HL-60/S4 (cell line): ENCODE data around the gene LMF2.
"Not testable (repeated sequence)": the region's sequence is repeated elsewhere in the genome, so short reads cannot be mapped to it uniquely, and the experiment has no call there.

ENCODE experiments used
- in situ Hi-C: fragments of 300-500 bp; cut with MboI; formaldehyde crosslinking; loops from 2 replicates; pipeline ENCODE4 v1.14.3; 2022; ENCODE audit warnings: low sequenced_read_pairs

Gene LMF2

DNA sequence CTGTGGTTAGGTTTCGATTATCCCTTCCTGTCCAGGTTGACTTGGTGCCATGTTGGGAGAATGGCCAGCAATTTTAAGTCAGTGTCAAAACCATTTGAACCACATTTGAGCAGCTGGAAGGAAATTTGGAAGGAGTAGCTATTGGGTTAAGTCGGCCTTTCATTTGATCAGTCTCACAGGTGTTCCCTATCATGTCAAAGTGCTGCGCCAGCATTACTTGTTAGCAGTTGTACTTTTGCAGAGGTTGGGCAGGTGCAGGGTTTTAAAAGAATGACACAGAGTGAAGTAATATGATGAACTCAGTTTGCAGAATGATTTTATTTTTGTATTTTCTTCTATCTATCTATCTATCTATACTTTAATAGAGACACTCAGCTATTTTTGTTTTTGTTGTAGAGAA, 28.7 kb upstream of the LMF2 start:
- in situ Hi-C loops, result no loop called here

DNA sequence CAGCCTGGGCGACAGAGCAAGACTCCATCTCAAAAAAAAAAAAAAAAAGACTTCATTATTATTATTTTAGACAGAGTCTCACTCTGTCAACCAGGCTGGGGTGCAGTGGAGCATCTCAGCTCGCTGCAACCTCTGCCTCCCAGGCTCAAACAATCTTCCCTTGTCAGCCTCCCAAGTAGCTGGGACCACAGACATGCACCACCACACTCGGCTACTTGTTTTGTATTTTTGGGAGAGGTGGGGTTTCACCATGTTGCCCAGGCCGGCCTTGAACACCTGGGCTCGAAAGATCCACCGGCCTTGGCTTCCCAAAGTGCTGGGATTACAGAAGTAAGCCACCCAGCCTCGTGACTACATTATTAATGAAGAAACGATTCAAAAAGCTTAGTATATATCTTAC, 27.6 kb upstream of the LMF2 start:
- in situ Hi-C loops, result no loop called here

DNA sequence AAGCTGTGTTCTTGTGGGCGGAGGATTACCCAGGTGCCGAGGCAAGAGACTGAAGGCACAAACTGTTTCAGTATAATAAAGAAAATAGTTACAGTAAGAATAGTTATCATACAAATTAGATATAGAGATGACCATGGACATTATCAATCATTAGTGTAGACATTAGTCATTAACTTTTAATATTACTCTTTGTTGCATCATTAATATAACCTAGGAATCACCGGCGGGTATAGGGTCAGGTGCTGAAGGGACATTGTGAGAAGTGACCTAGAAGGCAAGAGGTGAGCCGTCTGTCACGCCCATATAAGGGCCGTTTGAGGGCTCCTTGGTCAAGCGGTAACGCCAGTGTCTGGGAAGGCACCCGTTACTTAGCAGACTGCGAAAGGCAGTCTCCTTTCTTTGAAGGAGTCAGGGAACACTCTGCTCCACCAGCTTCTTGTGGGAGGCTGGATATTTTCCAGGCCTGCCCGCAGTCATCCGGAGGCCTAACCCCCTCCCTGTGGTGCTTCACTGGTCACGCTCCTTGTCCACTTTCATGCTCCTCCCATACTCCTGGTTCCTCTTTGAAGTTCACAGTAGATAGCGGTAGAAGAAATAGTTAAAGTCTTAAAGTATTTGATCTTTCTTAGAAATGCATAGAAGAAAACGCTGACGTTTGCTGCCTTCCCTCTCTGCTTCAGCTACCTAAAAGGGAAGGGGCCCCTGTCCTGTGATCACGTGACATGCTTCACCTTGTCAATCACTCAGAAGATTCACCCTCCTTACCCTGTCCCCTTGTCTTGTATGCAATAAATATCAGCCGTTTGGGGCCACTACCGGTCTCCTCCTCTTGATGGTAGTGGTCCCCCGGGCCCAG, 26.6 kb upstream of the LMF2 start:
- in situ Hi-C loops, result not testable (repeated sequence)

DNA sequence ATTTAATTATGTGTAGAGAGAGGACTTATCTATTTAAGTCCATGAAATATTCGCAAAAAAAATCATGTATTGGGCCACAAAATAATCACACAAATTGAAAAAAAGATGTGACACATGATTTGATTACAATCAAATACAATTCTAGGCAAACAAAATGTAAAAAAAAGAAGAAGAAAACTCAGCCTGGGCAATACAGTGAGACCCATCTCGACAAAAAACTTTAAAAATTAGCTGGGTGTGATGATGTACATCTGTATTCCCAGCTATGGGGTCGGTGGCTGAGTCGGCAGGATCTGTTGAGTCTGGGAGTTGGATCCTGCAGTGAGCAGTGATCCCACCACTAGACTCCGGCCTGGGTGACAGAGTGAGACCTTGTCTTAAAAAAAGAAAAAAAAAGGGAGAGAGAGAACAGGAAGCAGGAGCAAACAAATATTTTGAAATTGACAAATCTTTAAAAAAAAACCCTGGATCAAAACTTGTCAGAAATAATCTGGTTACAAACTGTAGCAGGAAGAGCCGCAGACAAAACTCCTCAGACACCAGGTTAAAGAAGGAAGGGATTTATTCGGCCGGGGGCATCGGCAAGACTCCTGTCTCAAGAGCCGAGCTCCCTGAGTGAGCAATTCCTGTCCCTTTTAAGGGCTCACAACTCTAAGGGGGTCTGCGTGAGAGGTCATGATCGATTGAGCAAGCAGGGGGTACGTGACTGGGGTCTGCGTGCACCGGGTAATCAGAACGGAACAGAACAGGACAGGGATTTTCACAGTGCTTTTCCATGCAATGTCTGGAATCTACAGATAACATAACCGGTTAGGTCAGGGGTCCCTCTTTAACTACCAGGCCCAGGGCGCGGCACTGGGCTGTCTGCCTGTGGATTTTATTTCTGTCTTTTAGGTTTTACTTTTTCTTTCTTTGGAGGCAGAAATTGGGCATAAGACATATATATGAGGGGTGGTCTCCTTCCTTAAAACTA, 25.6 kb upstream of the LMF2 start:
- in situ Hi-C loops, result no loop called here

DNA sequence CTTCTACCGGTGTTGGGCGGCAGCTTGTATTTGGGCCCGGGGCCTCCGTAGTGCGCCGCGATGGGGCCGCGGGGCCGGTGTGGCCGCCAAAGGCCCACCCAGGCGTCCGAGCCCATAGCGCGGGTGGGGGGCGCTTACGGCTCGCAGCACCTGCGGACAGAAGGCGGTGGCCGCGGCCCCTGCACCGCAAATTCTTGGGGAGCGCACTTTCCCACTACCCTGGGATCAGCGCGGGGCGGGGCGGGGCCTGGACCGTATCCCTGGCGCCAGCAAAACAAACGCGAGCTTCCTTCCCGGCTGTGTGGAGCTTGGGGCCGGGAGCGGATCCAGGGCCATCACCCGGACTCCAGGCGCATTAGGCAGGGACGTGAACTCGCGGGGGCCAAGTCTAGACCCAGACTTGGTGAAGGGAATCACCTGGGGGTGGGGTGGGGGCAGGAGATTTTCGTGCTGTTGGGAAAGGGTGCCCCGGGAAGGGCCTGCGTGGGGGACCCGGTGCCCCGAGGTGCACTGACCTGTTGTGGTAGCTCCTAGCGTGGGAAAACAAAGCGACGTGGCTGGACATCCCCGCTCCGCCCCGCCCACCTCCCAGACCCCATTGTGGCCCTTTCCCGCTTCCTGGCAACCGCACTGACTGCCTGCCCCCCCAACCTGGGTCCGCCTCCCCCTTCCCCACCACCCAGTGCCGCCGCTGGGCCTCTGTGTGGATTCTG, 24.6 kb upstream of the LMF2 start:
- in situ Hi-C loops, result no loop called here

DNA sequence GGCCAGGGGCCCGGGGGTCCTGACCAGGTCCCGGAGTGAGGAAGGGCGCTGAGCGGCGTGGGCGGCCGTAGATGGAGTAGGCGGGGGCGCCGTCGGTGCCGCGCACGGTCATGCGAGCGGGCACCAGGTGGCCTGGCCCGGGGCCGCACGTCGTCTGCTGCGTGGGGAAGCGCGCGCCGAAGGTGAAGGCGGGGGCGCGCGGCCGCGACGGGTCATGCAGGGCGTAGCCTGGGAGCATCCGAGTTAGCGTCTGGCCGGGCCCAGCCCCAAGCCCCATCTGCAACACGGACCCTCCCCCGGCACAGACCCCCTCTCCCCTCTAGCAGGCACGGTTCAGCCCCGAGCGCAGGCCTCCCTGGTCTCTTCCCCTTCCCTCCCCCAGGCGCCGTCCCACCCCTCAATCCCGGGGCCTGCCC, 24.1 kb upstream of the LMF2 start:
- in situ Hi-C loops, result no loop called here

DNA sequence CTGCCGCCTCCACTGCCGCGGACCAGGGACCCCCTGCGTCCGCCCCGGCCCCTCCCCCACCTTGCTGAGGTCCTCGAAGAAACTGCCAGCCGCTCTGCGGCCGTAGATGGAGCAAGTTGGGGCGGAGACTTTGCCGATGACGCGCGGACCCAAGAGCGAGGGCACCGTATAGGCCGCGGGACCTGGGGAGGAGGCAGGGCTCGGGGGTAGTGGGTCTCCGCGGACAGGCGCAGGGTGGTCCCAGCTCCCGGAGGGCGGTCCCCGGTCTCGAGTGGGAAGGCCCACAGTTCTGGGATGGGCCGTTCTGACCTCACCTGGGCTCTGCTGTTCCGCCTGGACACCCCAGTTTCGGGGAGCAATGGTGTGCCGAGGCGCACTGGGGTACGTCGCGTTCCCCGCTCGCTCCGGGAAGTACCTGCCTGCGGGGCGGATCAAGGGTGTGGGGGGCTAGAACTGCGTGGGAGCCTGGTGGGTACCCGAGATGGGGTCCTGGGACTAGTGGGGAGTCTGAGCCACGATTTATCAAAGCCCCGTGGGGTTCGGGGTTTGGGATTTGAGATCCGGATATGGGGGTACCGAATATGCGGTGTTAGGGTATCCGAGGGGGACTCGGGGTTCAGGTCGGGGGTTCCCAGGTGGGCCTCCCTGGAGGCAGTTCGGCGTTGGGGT, 23.5 kb upstream of the LMF2 start:
- in situ Hi-C loops, result no loop called here

DNA sequence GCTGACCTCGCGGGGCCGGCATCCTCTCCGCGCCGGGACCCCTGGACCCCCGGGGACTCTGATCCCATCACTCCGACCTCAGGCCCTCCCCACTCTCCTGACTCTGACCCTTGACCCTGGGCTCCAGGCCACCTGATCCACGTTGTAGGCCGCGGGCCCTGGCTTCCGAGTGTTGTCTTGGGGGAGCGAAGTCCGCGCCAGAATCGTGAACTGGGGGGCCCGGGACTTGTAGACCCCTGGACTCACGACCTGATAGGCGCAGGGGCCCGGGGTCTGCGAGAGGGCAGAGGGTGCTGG, 23.0 kb upstream of the LMF2 start:
- in situ Hi-C loops, result no loop called here

DNA sequence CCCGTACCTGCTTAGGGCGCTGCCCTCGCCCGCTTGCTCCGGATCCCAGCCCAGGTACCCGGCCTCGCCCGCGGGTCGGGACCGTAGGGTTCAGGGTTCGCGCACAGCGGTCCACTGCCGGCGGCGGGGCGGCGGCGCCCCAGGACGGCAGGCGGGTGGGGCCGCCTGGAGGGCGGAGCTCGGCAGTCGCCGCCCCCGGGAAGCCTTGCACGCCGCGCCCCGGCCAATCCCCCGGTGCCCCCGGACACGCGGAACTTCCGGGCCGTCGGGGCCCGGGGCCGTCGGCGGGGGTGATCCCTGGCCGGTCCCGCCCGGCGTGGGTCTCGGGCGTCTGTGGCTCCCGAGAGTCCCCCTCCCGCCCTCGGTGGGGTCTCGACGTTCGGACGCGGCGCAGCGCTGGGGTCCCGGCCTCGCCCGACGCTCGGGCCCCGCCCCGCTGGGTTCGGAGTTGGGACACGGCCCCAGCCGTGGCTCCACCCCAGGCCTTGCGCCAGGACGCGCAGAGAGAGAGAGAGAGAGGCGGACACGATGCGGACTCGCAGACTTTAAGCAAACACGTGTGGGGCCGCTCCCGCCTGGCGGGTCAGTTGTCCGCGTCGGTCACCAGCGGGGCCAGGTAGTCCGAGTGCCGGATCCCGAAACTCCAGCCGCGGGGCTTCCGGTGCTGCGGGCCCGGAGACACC, 22.5 kb upstream of the LMF2 start, which contains the start of gene TYMP:
Gene TYMP (minus strand): TSS at position 116 of the 683 bp plus-strand sequence. CDS start 303 bp downstream, outside the sequence.
- in situ Hi-C loops, result no loop called here

DNA sequence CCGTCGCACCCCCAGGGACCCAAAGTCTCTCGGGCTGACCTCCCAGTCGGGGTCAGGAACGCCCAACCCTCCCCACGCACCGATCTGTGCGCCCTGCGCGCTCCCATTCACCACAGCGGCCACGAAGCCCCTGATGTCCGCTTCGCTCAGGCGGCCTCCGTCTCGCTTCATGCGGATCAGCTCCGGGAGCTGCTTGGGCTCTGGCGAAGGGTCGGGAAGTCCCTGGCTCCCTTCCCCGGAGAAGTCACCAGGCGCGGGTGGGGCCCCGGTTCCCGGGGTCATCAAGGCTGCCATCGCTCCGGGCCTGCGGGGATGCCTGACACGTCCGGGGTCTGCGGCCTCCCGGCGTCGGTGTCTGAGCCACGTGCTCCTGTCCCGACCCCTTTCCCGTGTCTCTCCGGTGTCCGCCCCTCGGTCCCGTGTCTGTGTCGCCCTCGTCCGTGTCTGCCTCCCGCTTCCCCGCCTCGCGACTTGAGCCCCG, 22.0 kb upstream of the LMF2 start:
- in situ Hi-C loops, result no loop called here

DNA sequence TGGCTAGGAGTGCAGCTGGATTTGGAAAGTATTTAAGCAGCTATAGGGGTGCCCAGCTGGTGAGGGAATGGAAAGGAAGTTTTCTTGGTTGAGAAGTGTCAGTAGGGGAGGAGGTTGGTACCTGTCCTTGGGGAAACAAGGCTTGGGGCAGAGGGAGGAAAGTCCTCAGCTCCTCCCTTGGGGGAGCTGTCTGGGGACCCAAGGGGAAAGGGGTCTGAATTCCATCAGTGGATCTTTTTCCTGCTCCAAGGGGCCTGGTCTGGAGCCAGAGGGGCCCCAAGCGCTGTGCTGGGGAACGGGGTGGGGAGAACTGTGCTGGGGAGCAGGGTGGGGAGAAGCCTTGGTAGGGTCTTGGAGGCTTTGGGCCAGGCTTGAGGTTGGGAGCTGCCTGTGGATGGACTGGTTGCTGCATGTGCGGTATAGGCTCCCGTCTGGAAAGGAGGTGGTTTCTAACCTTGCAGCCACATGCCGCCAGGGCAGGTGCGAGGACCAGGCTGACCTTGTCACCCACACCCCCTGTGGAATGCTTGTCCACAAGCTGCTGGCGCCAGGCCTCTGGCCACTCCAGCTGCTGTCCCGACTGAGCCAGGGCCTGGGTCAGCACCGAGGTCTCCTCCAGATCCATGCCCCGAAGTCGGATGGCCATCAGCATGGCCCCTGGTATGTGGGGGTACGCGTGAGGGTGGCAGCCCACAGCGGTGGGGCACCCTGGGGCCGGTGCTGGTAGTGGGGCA, 21.3 kb upstream of the LMF2 start:
- in situ Hi-C loops, result no loop called here

DNA sequence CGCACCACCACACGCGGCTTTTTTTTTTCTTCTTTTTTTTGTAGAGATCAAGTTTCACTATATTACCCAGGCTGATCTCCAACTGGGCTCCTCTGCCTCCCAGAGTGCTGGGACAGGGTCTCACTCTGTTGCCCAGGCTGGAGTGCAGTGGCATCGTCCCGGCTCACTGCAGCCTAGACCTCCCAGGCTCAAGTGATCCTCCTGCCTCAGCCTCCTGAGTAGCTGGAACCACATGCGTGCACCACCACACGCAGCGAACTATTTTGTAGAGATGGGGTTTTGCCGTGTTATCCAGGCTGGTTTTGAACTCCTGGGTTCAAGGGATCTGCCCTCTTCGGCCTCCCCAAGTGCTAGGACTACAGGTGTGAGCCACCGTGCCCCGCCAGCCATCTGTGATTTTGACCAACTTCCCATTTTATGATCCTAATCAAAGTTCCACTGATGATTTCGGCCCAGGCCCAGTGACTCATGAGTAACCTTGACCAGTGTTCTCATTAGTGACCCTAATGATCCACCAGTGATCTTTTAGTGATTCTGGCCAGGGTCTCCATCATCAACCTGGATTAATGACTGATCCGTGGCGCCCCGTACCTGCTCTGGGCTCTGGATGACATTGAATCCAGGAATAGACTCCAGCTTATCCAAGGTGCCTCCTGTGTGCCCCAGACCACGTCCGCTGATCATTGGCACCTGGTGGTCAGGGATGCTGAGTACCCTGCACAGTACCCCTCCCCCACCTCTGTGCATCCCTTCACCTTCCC, 20.6 kb upstream of the LMF2 start:
- in situ Hi-C loops, result no loop called here

DNA sequence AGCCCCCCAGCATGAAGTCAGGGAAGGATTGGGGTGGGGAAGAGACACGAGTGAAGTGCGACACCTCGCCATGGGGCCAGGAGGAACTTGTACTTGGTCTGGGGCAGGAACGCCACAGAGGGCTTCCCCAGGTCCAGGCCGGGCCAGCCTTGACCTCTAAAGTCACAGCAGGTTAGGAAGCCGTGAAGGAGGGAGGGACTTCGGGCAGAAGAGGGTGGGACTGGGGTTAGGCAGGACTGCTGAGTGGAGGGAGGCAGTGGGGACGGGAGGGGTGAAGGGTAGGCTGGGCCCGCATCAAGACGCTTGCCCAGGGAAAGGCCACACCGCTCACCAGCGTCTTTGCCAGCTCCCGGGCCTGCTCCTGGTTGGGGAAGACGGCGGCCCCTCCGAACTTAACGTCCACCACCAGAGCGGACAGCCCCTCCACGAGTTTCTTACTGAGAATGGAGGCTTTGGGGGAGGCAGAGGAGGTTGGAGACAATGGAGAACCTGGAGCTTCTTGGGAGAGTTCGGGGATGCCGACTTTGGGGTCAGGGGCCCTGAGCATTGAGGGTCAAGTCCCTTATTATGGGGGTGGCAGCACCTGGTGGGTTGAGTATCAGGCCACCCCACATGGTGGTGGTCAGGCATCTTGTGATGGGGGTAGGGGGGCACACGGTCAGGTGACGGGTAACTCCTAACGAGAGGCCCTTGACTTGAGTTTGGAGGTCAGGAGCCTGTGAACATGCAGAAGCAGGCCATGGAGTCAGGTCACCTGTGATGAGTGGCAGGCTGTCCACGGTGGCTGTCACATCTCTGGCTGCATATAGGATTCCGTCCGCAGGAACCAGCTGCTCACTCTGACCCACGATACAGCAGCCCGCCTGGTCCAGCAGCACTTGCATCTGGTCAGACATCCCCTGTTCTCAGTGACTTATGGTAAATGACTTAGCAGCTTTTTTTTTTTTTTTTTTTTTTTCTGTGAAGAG, 19.6 kb upstream of the LMF2 start:
- in situ Hi-C loops, result no loop called here

DNA sequence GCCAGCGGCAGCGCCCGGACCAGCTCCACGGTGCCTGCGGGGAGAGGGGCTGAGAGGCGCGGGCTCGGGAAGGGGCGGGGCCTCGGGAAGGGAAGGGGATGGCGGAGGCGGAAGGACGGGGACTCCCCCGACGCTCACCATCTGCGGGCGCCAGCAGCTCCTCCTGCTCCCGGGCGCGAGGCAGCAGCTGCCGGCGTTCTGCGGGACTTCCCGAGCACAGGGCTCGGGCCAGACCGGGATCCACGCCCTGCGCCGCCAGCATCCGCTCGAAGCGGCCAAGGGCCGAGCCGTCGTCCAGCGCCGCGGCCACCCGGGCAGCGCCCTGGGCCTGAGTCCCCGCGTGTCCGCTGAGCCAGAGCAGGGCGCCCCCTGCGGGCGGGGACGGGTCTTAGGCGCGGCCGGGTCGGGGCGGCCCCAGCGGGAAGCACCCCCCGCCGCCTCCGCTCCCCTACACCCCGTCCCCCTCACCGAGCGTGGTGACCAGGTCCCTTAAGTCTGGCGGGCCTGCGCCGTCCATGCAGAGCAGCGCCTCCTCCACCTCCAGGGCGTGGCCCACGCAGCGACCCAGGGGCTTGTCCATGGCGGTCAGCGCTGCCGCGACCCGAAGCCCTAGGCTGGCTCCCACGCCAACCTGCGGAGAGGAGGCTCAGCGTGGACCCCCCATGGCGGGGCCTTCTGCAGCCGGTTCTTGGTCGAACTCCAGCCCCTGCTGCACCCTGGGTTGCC, 18.8 kb upstream of the LMF2 start:
- in situ Hi-C loops, result no loop called here

DNA sequence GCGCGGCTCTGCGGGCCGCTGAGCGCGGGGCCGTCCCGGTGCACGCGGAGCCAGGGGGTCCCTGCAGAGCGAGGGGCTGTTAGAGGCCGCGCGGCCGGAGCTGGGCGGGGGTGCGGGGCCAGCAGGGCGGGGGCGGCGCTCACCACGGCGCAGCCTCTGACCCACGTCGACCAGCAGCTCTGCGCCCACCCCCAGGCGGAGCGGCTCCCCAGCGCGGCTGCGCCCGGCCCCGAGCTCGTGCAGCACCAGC, 18.3 kb upstream of the LMF2 start:
- in situ Hi-C loops, result no loop called here

DNA sequence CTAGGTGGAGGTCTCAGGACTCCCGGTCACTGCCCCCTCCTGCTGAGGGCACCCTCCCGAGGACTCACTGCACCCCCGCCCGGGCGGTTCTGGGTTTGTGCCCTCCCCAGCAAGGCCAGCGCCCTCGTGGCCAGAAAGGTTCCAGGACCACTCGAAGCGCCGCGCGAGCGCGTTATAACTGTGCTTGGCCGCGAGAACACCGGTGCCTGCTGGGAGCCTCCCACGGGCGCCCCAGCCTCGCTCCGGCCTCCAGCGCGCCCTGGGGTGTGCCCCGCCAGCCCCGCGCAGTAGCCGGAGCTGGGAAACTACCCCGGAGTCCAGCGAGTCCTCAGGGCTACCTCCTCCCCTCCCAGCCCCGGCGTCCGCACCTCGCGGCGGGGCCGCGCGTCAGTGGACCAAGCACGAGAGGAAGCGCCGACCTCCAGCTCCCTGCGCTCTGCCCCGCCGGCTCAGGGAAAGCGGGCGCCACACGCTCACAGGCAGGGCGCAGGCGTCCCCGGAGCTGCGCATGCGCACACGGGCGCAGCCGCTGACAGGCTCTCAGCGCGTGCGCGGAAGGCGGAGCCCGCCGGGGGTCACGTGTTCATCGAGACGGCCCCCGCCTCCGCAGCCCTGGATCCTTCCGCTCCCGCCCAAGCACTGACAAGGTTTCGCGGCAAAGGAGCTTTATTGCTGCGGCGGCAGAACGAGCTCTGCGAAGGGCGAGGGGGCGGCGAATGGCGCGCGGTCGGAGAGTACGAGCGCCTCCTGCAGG, 17.8 kb upstream of the LMF2 start, which contains the start of gene SCO2:
Gene SCO2 (minus strand): TSS at position 495 of the 754 bp plus-strand sequence. CDS start 1,187 bp downstream, outside the sequence.
- in situ Hi-C loops, result no loop called here
